22Rv1 (cell line): ENCODE measurements around the gene FCAMR.
"Not testable (repeated sequence)": the region's sequence is repeated elsewhere in the genome, so short reads cannot be mapped to it uniquely, and the experiment has no call there.

ENCODE experiments used
- H3K27ac ChIP-seq: fragments of 450-650 bp; 2 replicates; pipeline ENCODE4 v1.5.1; 2017
- ZFX ChIP-seq: fragments of 450-650 bp; IDR thresholded peaks from 2 replicates; pipeline ENCODE4 v1.6.1; 2017; ENCODE audit warnings: antibody characterized with exemption, borderline replicate concordance
- TF ChIP-seq, protein P1 (sequence below): fragments of 450-650 bp; IDR thresholded peaks from 2 replicates; pipeline ENCODE4 v1.5.1; 2017; ENCODE audit warnings: mild to moderate bottlenecking

The FCAMR gene

DNA sequence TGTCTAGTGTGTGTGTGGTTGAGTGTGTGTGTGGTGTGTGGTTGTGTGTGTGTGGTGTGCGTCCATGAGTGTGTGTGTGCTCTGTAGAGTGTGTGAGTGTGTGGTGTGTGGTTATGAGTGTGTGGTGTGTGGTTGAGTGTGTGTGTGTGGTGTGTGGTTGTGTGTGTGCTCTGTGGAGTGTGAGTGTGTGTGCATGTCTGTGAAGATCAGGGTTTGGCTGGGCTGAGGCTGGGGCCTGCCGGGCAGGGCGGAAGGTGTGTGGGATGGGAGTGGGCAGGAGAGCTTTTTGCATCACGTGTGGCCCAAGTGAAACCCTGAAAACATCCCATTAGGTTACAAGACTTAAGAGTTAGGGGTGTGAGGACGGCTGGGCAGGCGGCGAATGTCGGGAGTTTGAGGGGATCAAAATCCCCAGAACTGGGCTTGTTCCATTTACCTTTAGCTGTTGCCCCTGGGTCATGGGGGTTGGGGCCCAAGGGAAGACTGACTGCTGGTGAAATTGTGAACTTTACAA, 45.6 kb downstream of the FCAMR start:
- TF ChIP-seq, protein P1, sequence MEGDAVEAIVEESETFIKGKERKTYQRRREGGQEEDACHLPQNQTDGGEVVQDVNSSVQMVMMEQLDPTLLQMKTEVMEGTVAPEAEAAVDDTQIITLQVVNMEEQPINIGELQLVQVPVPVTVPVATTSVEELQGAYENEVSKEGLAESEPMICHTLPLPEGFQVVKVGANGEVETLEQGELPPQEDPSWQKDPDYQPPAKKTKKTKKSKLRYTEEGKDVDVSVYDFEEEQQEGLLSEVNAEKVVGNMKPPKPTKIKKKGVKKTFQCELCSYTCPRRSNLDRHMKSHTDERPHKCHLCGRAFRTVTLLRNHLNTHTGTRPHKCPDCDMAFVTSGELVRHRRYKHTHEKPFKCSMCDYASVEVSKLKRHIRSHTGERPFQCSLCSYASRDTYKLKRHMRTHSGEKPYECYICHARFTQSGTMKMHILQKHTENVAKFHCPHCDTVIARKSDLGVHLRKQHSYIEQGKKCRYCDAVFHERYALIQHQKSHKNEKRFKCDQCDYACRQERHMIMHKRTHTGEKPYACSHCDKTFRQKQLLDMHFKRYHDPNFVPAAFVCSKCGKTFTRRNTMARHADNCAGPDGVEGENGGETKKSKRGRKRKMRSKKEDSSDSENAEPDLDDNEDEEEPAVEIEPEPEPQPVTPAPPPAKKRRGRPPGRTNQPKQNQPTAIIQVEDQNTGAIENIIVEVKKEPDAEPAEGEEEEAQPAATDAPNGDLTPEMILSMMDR = no peak
- TF ChIP-seq ZFX = no peak
- no peak overlapping the region for H3K27ac ChIP-seq

DNA sequence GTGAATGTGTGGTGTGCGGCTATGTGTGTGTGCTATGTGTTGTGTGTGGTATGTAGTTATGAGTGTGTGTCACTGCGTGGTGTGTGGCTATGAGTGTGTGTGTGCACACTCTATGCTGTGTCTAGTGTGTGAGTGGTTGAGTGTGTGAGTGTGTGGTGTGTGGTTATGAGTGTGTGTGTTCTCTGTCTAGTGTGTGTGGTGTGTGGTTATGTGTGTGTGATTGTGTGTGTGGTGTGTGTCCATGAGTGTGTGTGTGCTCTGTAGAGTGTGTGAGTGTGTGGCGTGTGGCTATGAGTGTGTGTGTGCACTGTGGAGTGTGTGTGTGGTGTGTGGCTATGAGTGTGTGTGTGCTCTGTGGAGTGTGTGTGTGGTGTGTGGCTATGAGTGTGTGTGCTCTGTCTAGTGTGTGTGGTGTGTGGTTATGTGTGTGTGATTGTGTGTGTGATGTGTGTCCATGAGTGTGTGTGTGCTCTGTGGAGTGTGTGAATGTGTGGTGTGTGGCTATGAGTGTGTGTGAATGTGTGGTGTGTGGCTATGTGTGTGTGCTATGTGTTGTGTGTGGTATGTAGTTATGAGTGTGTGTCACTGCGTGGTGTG, 46.2 kb downstream of the FCAMR start:
- H3K27ac ChIP-seq = not testable (repeated sequence)

DNA sequence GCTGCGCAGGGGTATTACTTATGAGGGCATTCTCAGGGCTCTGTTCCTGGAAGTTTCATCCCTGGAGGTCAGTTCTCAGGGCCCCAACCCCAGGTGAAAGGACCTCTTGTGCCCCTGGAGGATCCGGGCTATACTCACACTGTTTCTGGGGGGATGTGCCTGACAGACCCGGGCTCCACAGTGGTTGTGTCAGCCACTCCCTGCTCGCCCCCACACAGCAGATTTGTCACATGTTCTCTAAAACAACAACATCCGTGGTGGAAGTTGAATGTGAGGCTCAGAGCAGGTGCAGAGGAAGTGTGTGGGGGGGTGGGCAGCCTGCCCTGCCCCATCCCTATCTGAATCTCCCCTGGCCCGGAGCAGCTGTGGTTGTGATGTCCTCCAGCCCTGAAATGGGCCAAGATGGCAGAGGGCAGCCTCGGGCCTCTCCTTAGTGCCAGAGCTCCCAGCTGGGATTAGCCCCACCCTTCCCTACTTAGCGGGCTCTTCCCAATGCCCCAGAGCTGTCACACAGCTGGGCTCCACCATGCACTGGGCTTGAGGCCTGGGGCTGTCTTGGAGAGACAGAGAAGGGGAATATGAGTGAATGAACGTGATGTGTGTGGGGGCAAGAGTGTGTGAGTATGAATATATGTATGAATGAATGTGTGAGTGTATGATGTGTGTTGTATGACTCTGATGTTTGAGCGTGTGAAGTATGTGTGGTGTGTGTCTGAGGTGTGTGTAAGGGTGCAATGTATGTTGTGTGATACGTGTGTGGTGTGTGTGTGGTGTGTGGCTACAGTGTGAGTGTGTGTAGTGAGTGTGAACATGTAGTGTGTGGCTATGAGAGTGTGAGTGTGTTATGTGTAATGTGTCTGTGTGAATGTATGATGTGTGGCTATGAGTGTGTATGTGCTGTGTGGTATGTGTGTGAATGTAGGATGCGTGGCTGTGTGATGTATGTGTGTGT, 47.0 kb downstream of the FCAMR start:
- TF ChIP-seq, protein P1 = no peak
- no peak for TF ChIP-seq ZFX
- no peak overlapping the region for H3K27ac ChIP-seq

DNA sequence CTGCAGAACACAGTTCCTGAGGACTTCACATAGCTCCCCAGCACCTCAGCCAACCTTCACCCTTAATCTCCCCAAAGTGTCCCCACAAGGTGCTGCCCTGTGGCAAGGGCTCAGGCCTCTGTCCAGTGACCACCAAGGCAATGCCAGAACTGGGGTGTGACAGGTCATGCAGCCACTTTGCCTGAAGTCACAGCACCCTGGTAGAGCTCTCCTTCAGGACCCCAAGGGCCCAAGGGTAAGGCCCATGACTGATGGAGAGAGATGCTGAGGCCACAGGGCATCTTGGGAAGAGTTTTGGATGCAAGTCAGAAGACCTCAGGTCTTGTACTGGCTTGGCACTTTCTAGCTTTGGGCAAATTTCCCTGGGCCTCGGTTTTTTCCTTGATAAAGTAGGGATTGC, 47.7 kb downstream of the FCAMR start:
- no peak overlapping the region for H3K27ac ChIP-seq
- no peak for TF ChIP-seq ZFX
- TF ChIP-seq, protein P1 = no peak

DNA sequence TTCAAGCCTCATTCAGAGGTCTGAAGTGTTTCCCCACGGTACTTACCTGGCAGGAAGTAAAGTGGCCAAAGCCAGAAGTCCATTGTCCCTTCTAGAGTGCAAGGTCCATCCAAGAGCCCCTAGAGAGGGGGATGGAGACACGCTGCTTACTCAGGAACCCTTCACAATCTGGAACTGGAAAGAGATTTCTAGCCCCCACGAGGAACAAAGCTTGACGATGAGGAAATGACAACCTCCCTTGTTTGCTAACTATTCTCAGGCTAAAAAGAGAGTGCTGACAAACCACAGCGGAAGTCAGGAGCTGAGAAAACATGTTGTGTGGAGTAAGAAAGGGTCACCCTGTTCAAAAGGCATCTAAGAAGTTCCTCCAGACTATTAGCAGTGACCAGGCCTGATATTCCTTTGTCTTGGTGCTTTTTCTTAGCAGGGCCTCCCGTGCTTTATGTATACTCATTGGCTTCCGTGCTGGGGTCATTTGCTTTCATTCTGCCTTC, 48.4 kb downstream of the FCAMR start, which contains the start of gene FCMR:
FCMR (minus strand) TSS at position 170 of the 494 bp plus-strand sequence; CDS start at position 83, 87 bp downstream.
- no peak within 1 kb of the TSS for H3K27ac ChIP-seq
- TF ChIP-seq, protein P1 = no peak
- TF ChIP-seq ZFX = no peak

DNA sequence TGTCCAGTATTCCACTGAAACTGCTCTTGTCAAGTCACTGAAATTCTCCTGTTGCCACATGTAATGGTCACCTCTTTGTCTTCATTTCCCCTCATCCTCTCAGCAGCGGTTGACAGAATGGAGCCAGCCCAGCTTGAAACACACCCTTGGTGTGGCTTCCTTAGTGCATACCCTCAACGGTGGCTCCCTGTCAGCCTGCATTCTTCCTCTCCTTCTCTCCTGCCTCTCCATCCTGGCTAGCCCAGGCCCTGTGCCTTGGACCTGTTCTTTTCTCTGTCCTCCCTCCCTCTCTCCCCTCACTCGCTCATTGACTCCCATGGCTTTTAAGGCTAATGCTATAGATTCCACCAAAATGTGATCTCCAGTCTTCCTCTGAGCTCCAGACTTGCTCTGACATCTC, 52.2 kb downstream of the FCAMR start:
- no peak overlapping the region for H3K27ac ChIP-seq
- TF ChIP-seq, protein P1 = no peak
- no peak for TF ChIP-seq ZFX

DNA sequence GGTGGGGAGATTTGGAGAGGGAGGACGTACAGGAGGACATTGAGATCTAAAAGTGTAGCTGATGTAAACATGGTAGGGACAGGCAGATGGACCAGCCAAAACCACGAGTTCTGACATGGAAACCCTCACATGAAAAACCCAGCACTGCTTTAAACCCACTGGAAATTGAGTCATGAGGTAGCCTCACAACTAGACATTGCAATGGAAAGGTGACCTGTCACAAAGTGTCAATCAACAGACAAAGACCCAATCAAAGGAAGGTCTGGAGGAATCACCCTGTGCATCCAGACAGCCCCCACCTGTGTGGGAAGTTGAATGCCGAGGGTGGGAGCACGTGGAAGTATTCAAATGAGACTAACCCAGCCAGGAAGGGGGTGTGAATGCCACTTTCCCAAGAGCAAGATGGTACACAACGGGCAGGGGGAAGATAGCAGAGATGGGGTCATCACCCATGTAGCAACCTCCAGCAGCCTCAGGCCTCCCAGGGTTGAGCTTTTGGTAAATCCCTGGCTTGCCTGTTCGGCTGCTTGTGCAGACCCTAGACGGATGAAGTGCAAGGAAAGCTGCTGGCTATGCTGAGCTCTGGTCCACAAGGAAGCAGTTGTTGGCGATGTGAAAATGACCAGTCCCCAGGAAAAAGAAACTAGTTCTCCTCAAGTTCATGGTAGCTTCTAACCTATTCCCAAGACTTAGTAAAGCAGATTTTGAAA, 54.1 kb downstream of the FCAMR start:
- TF ChIP-seq, protein P1 = no peak
- TF ChIP-seq ZFX = no peak

More for the DNA sequence above, 54.1 kb downstream of the FCAMR start:
- H3K27ac ChIP-seq = no peak overlapping the region
